ENCODE results near the gene NDUFA3.
"Not testable (repeated sequence)": the region's sequence is repeated elsewhere in the genome, so short reads cannot be mapped to it uniquely, and the experiment has no call there.

The NDUFA3 gene

GRCh38 chr19:54095859-54096616 lies 6.6 kb upstream of the NDUFA3 start:
- not testable (repeated sequence) for H3K36me3 ChIP-seq (ENCODE audit: insufficient read depth, low read length); H3K27me3 ChIP-seq (ENCODE audit: control insufficient read depth, insufficient read depth, low read length); H3K9me3 ChIP-seq (replicated peaks; ENCODE audit: low read length)
- peak overlapping the region; percentile 68 for H3K4me3 ChIP-seq (ENCODE audit: low read length)
- peak overlapping the region; percentile 85 for H3K4me2 ChIP-seq (ENCODE audit: low read length)
- peak overlapping the region; percentile 47 for H3K9ac ChIP-seq (ENCODE audit: low read depth, low read length)
- peaks cover 12% of the 10 kb centered on the region for H3K4me1 ChIP-seq (ENCODE audit: control insufficient read depth, insufficient read depth, low read length)

- H3K36me3 ChIP-seq (ENCODE audit: insufficient read depth, low read length): no peaks in the 10 kb centered on the region
- H3K9me3 ChIP-seq (replicated peaks; ENCODE audit: low read length): no peaks in the 10 kb centered on the region
- H3K9ac ChIP-seq (ENCODE audit: low read depth, low read length): peak overlapping the region; percentile 62
- peak overlapping the region; percentile 85 for H3K4me2 ChIP-seq (ENCODE audit: low read length)
- peak overlapping the region; percentile 68 for H3K4me3 ChIP-seq (ENCODE audit: low read length)
- no peaks in the 10 kb centered on the region for H3K27me3 ChIP-seq (ENCODE audit: control insufficient read depth, insufficient read depth, low read length)
- H3K4me1 ChIP-seq (ENCODE audit: control insufficient read depth, insufficient read depth, low read length): peaks cover 12% of the 10 kb centered on the region
These were observed 6.0 kb upstream of the NDUFA3 start for GRCh38 chr19:54096617-54097106.

- no peak overlapping the region for H3K4me3 ChIP-seq (ENCODE audit: low read length)
- no peak overlapping the region for H3K4me2 ChIP-seq (ENCODE audit: low read length)
- H3K9me3 ChIP-seq (replicated peaks; ENCODE audit: low read length): no peaks in the 10 kb centered on the region
- no peaks in the 10 kb centered on the region for H3K36me3 ChIP-seq (ENCODE audit: insufficient read depth, low read length)
- H3K9ac ChIP-seq (ENCODE audit: low read depth, low read length): no peak overlapping the region
- H3K4me1 ChIP-seq (ENCODE audit: control insufficient read depth, insufficient read depth, low read length): peaks cover 16% of the 10 kb centered on the region
- H3K27me3 ChIP-seq (ENCODE audit: control insufficient read depth, insufficient read depth, low read length): no peaks in the 10 kb centered on the region
These were observed 3.3 kb upstream of the NDUFA3 start for GRCh38 chr19:54099190-54099902.

DNA sequence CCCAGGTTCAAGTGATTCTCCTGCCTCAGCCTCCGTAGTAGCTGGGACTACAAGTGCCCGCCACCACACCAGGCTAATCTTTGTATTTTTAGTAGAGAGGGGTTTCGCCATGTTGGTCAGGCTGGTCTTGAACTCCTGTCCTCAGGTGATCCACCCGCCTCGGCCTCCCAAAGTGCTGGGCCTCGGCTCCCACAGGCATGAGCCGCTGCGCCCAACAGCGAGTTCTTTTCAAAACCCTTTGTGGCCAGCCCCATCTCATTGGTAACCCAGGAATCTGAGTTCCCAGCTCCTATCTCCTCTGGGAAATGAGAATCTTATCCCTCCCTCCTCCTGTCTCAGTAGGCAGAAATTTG lies 2.8 kb upstream of the NDUFA3 start:
- not testable (repeated sequence) for H3K9me3 ChIP-seq (replicated peaks; ENCODE audit: low read length); H3K9ac ChIP-seq (ENCODE audit: low read depth, low read length); H3K4me2 ChIP-seq (ENCODE audit: low read length); H3K4me3 ChIP-seq (ENCODE audit: low read length); H3K27me3 ChIP-seq (ENCODE audit: control insufficient read depth, insufficient read depth, low read length); H3K36me3 ChIP-seq (ENCODE audit: insufficient read depth, low read length)
- peaks cover 16% of the 10 kb centered on the region for H3K4me1 ChIP-seq (ENCODE audit: control insufficient read depth, insufficient read depth, low read length)

- H3K36me3 ChIP-seq (ENCODE audit: insufficient read depth, low read length): peaks cover 3% of the 10 kb centered on the region
- H3K4me1 ChIP-seq (ENCODE audit: control insufficient read depth, insufficient read depth, low read length): peaks cover 14% of the 10 kb centered on the region
- no peaks in the 10 kb centered on the region for H3K9me3 ChIP-seq (replicated peaks; ENCODE audit: low read length)
- H3K27me3 ChIP-seq (ENCODE audit: control insufficient read depth, insufficient read depth, low read length): no peaks in the 10 kb centered on the region
- no peak within 1 kb of the TSS for H3K9ac ChIP-seq (ENCODE audit: low read depth, low read length)
- H3K4me2 ChIP-seq (ENCODE audit: low read length): no peak within 1 kb of the TSS
- H3K4me3 ChIP-seq (ENCODE audit: low read length): no peak within 1 kb of the TSS
These were observed 2.1 kb upstream of the NDUFA3 start, which contains the start of gene OSCAR for GRCh38 chr19:54100561-54100960. Gene OSCAR, minus strand, starts transcription at chr19:54100803. Its CDS starts 11 bp downstream, at chr19:54100792.

DNA sequence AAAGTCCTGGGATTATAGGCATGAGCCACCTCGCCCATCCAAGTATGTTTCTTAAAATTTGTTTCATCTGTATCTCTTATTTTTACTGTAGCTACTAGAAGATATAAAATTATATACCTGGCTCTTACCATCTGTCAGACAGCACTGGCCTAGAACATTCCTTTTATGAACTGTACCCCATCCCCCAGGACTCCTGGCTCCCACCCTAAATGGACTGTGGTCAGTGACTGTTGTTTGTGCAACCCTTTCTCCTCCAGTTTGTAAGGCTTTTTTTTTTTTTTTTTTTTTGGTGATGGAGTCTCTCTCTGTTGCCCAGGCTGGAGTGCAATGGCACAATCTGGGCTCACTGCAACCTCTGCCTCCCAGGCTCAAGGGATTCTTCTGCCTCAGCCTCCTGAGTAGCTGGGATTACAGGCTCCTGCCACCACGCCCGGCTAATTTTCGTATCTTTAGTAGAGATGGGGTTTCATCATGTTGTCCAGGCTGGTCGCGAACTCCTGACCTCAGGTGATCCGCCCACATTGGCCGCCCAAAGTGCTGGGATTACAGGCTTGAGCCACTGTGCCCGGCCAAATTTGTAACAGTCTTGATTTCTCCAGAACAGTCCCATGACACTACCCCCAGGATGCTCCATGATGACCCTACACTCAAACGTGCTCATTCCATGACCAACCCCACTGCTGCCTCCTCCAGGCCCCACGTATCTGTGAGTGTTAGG lies 2.5 kb downstream of the NDUFA3 start:
- H3K4me2 ChIP-seq (ENCODE audit: low read length): no peak overlapping the region
- no peaks in the 10 kb centered on the region for H3K27me3 ChIP-seq (ENCODE audit: control insufficient read depth, insufficient read depth, low read length)
- H3K36me3 ChIP-seq (ENCODE audit: insufficient read depth, low read length): peaks cover 37% of the 10 kb centered on the region
- peaks cover 4% of the 10 kb centered on the region for H3K4me1 ChIP-seq (ENCODE audit: control insufficient read depth, insufficient read depth, low read length)
- no peak overlapping the region for H3K4me3 ChIP-seq (ENCODE audit: low read length)
- no peak overlapping the region for H3K9ac ChIP-seq (ENCODE audit: low read depth, low read length)
- H3K9me3 ChIP-seq (replicated peaks; ENCODE audit: low read length): no peaks in the 10 kb centered on the region

GRCh38 chr19:54105796-54106195 lies 3.1 kb downstream of the NDUFA3 start:
- Histone ChIP-seq H3K4me1 (ENCODE audit: control insufficient read depth, insufficient read depth, low read length) (peaks cover 4% of the 10 kb centered on the region), H3K27me3 (ENCODE audit: control insufficient read depth, insufficient read depth, low read length) (no peaks in the 10 kb centered on the region), H3K36me3 (ENCODE audit: insufficient read depth, low read length) (peaks cover 41% of the 10 kb centered on the region), H3K9ac (ENCODE audit: low read depth, low read length) (no peak overlapping the region), H3K9me3 (replicated peaks; ENCODE audit: low read length) (no peaks in the 10 kb centered on the region), H3K4me3 (ENCODE audit: low read length) (no peak overlapping the region), H3K4me2 (ENCODE audit: low read length) (no peak overlapping the region)

- no peak overlapping the region for H3K4me2 ChIP-seq (ENCODE audit: low read length)
- no peak overlapping the region for H3K9ac ChIP-seq (ENCODE audit: low read depth, low read length)
- H3K4me3 ChIP-seq (ENCODE audit: low read length): no peak overlapping the region
- H3K27me3 ChIP-seq (ENCODE audit: control insufficient read depth, insufficient read depth, low read length): no peaks in the 10 kb centered on the region
- H3K4me1 ChIP-seq (ENCODE audit: control insufficient read depth, insufficient read depth, low read length): peaks cover 4% of the 10 kb centered on the region
- no peaks in the 10 kb centered on the region for H3K9me3 ChIP-seq (replicated peaks; ENCODE audit: low read length)
- H3K36me3 ChIP-seq (ENCODE audit: insufficient read depth, low read length): peaks cover 43% of the 10 kb centered on the region
These were observed 4.1 kb downstream of the NDUFA3 start for GRCh38 chr19:54106716-54107115.

DNA sequence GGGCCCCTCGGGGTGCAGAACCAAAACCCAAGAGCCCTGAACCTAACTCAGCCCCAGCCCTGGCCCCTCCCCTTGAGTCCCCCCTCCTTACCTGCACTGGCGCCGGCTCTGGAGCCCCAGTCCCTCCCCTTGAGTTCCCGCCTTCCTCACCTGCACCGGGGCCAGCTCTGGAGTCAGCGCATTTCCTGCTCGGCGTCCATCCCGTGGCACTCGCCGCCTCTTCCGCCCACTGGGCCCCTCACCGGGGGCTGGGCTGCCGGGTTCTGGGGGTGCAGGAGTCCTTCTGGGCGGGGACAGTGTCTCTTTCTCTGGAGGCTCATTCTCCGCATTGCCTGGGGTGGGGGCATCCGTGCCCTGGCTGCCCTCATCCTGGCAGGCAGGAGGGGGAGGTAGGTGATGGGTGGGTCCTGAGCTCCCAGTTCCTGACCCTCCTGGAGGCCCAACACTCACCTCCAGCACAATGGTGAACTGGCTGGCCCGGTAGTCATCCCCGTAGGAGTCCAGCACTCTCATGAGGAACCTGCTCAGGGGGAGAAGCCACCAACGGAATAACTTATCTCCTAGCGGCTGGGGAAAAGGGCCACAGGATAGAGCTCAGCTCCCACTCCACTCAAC lies 5.3 kb downstream of the NDUFA3 start:
- H3K9me3 ChIP-seq (replicated peaks; ENCODE audit: low read length): no peaks in the 10 kb centered on the region
- no peak overlapping the region for H3K4me3 ChIP-seq (ENCODE audit: low read length)
- no peak overlapping the region for H3K9ac ChIP-seq (ENCODE audit: low read depth, low read length)
- H3K36me3 ChIP-seq (ENCODE audit: insufficient read depth, low read length): peaks cover 43% of the 10 kb centered on the region
- peaks cover 4% of the 10 kb centered on the region for H3K4me1 ChIP-seq (ENCODE audit: control insufficient read depth, insufficient read depth, low read length)
- no peaks in the 10 kb centered on the region for H3K27me3 ChIP-seq (ENCODE audit: control insufficient read depth, insufficient read depth, low read length)
- H3K4me2 ChIP-seq (ENCODE audit: low read length): no peak overlapping the region

DNA sequence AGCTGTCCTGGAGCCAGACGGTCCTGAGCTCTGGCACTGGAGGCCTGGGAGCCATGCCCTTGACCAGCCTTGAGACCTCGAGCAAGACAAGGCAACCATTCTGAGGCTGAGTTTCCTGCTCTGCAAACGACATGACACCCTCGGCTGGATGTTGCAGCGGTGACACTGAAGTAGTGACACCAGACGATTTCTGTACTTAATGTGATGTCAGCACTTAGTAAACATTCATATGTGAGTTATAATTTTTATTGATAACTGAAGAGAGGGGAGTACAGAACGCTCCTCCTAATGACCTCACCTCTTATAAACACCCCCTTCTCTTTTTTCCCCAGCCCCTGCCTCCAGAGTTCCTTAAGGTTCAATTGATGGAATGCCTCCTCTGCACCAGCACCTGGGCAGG lies 5.8 kb downstream of the NDUFA3 start:
- Histone ChIP-seq H3K27me3 (ENCODE audit: control insufficient read depth, insufficient read depth, low read length) (no peaks in the 10 kb centered on the region), H3K36me3 (ENCODE audit: insufficient read depth, low read length) (peaks cover 43% of the 10 kb centered on the region), H3K9me3 (replicated peaks; ENCODE audit: low read length) (no peaks in the 10 kb centered on the region), H3K4me1 (ENCODE audit: control insufficient read depth, insufficient read depth, low read length) (peaks cover under 1% of the 10 kb centered on the region), H3K4me2 (ENCODE audit: low read length) (no peak overlapping the region), H3K4me3 (ENCODE audit: low read length) (no peak overlapping the region), H3K9ac (ENCODE audit: low read depth, low read length) (no peak overlapping the region)

- Histone ChIP-seq H3K9me3 (replicated peaks; ENCODE audit: low read length) (no peaks in the 10 kb centered on the region), H3K4me1 (ENCODE audit: control insufficient read depth, insufficient read depth, low read length) (peaks cover 7% of the 10 kb centered on the region), H3K4me2 (ENCODE audit: low read length) (no peak overlapping the region), H3K9ac (ENCODE audit: low read depth, low read length) (no peak overlapping the region), H3K27me3 (ENCODE audit: control insufficient read depth, insufficient read depth, low read length) (no peaks in the 10 kb centered on the region), H3K4me3 (ENCODE audit: low read length) (no peak overlapping the region), H3K36me3 (ENCODE audit: insufficient read depth, low read length) (peaks cover 48% of the 10 kb centered on the region)
These were observed 7.0 kb downstream of the NDUFA3 start for GRCh38 chr19:54109651-54110050.
